Suppressor macrophage treated with lipopolysaccharide for 4 hours (primary cell): ENCODE data around the gene ZNF438.
A peak's percentile ranks its signal among the peaks of the same experiment; 100 is the strongest.
"Not testable (repeated sequence)": the region's sequence is repeated elsewhere in the genome, so short reads cannot be mapped to it uniquely, and the experiment has no call there.

Experiments used
- DNase-seq: peaks from one replicate; pipeline ENCODE4 v3.0.0-alpha.2; 2020

Gene ZNF438

GRCh38 chr10:31031558-31032257, at the start of gene ZNF438:
Gene ZNF438, minus strand, starts transcription at chr10:31031865. Its CDS starts 154,831 bp downstream, at chr10:30877034.
- peak; percentile 99 for DNase-seq

- no peak for DNase-seq
Observed at GRCh38 chr10:31076610-31076988, 44.9 kb upstream of the ZNF438 start.

GRCh38 chr10:31075881-31076609, 44.4 kb upstream of the ZNF438 start:
- DNase-seq = no peak

- no peak for DNase-seq
Observed at GRCh38 chr10:31075434-31075833, 43.8 kb upstream of the ZNF438 start.

GRCh38 chr10:31074722-31075086, 43.0 kb upstream of the ZNF438 start:
- no peak for DNase-seq

GRCh38 chr10:31073996-31074721, 42.5 kb upstream of the ZNF438 start:
- DNase-seq = no peak

GRCh38 chr10:31073211-31073610, 41.5 kb upstream of the ZNF438 start:
- no peak for DNase-seq

GRCh38 chr10:31072451-31072850, 40.8 kb upstream of the ZNF438 start:
- no peak for DNase-seq

- no peak for DNase-seq
Observed at GRCh38 chr10:31071232-31072005, 39.8 kb upstream of the ZNF438 start.

GRCh38 chr10:31070691-31071090, 39.0 kb upstream of the ZNF438 start:
- DNase-seq = no peak

GRCh38 chr10:31070025-31070424, 38.4 kb upstream of the ZNF438 start:
- DNase-seq = no peak

- no peak for DNase-seq
Observed at GRCh38 chr10:31069411-31069810, 37.7 kb upstream of the ZNF438 start.

GRCh38 chr10:31064348-31064747, 32.7 kb upstream of the ZNF438 start:
- DNase-seq = no peak

GRCh38 chr10:31063841-31064240, 32.2 kb upstream of the ZNF438 start:
- DNase-seq = no peak

- no peak for DNase-seq
Observed at GRCh38 chr10:31062856-31063255, 31.2 kb upstream of the ZNF438 start.

GRCh38 chr10:31061941-31062340, 30.3 kb upstream of the ZNF438 start:
- DNase-seq = no peak

- DNase-seq = no peak
Observed at GRCh38 chr10:31058795-31059703, 27.4 kb upstream of the ZNF438 start.

- DNase-seq = not testable (repeated sequence)
Observed at GRCh38 chr10:31056678-31057077, 25.0 kb upstream of the ZNF438 start.

GRCh38 chr10:31055573-31056251, 24.0 kb upstream of the ZNF438 start:
- DNase-seq = no peak

- no peak for DNase-seq
Observed at GRCh38 chr10:31051703-31052102, 20.0 kb upstream of the ZNF438 start.

GRCh38 chr10:31042670-31043069, 11.0 kb upstream of the ZNF438 start:
- DNase-seq = no peak
